ENCODE data around the gene CACNA2D1. TPM values are rescaled to one million over a fixed set of nuclear protein-coding genes. Genes with fewer than 3 reads are reported as not detected.

Gene CACNA2D1
- total RNA-seq, 1 experiment from 2014 or later = 36.2 TPM

DNA sequence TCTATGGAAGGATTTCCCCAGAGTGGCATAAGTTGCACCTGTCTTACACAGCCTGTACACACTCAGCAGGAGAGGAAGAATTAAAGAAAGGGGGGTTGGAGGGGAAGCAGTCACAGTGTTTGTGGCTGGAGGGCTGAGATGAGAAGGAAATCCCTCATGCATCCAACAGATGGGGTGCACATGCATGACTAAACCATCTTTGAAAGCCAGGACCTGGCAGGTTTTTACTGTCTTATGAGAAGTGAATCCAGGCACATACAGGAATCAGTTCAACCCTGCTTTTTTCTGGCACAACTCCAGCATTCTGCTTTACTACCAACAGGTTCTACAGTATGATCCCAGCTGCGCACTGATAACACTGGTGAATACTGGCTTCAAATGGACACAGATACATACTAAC lies 107.7 kb downstream of the CACNA2D1 start:
- Histone ChIP-seq H3K27me3 (ENCODE audit: insufficient read depth, low read length) (no peaks in the 10 kb centered on the region), H3K9ac (ENCODE audit: extremely low read depth, insufficient read length, low read length) (no peak overlapping the region), H2BK5ac (ENCODE audit: insufficient read length, low read length) (no peak overlapping the region), H3K9me3 (ENCODE audit: control insufficient read depth, low read depth, low read length) (no peaks in the 10 kb centered on the region), H3K4me1 (ENCODE audit: insufficient read depth, low read length) (no peaks in the 10 kb centered on the region; the same call in 1 of the 2 replicates), H4K5ac (ENCODE audit: insufficient read length, low read depth, low read length) (no peak overlapping the region), H3K18ac (ENCODE audit: insufficient read length, low read depth, low read length) (no peak overlapping the region), H3K56ac (ENCODE audit: insufficient read length, low read depth, low read length) (no peak overlapping the region), H4K91ac (ENCODE audit: insufficient read length, low read depth, low read length) (no peak overlapping the region), H3K79me1 (ENCODE audit: insufficient read depth, low read depth, low read length, poor library complexity, severe bottlenecking) (no peaks in the 10 kb centered on the region), H2BK12ac (ENCODE audit: insufficient read length, low read depth, low read length) (no peak overlapping the region), H3K4ac (ENCODE audit: low read depth, low read length) (no peak overlapping the region), H2BK120ac (ENCODE audit: low read depth, low read length, poor library complexity, severe bottlenecking) (no peak overlapping the region), H4K20me1 (ENCODE audit: control insufficient read depth, insufficient read depth, insufficient read length) (no peaks in the 10 kb centered on the region), H2BK15ac (ENCODE audit: low read depth, low read length) (no peak overlapping the region), H3K27ac (ENCODE audit: insufficient read length, low read depth, low read length) (no peak overlapping the region), H3K23me2 (ENCODE audit: insufficient read length, low read depth, low read length, poor library complexity, severe bottlenecking) (no peaks in the 10 kb centered on the region), H2AK5ac (ENCODE audit: insufficient read length, low read length) (no peak overlapping the region), H3K14ac (ENCODE audit: insufficient read depth, low read length) (no peak overlapping the region), H2AFZ (ENCODE audit: low read length) (no peak overlapping the region), H3T11ph (ENCODE audit: low read length) (no peak overlapping the region), H2BK20ac (ENCODE audit: low read depth, low read length, poor library complexity, severe bottlenecking) (no peak overlapping the region), H4K8ac (replicated peaks; ENCODE audit: insufficient read length, low read depth, low read length) (no peak overlapping the region), H3K4me2 (ENCODE audit: insufficient read depth, insufficient read length, low read length) (no peak overlapping the region), H3K23ac (ENCODE audit: insufficient read length, low read depth, low read length) (no peak overlapping the region), H3K79me2 (ENCODE audit: insufficient read depth, low read length) (no peaks in the 10 kb centered on the region)
- TF ChIP-seq, protein P1, sequence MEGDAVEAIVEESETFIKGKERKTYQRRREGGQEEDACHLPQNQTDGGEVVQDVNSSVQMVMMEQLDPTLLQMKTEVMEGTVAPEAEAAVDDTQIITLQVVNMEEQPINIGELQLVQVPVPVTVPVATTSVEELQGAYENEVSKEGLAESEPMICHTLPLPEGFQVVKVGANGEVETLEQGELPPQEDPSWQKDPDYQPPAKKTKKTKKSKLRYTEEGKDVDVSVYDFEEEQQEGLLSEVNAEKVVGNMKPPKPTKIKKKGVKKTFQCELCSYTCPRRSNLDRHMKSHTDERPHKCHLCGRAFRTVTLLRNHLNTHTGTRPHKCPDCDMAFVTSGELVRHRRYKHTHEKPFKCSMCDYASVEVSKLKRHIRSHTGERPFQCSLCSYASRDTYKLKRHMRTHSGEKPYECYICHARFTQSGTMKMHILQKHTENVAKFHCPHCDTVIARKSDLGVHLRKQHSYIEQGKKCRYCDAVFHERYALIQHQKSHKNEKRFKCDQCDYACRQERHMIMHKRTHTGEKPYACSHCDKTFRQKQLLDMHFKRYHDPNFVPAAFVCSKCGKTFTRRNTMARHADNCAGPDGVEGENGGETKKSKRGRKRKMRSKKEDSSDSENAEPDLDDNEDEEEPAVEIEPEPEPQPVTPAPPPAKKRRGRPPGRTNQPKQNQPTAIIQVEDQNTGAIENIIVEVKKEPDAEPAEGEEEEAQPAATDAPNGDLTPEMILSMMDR (conservative IDR thresholded peaks at IDR 0.05) = no peak; the same call in 2 of the 3 replicates
- Mint-ChIP-seq H3K36me3 (ENCODE audit: insufficient read depth in 1 of 3, low read depth in 3 of 3) (no peaks in the 10 kb centered on the region; a peak in 1 of 7 replicates), H3K27ac (0 out of 7 replicates have a peak overlapping the region, but pooled peaks of 1 of the 3 experiments have one; percentile 72), H3K9me3 (no peaks in the 10 kb centered on the region), H3K27me3 (ENCODE audit: low read depth) (no peaks in the 10 kb centered on the region), H3K4me1 (peaks cover 20 to 26% of the 10 kb centered on the region in 2 experiments), H3K4me3 (no peak overlapping the region)
- WGBS (ENCODE audit: extremely low coverage, insufficient read length, low lambda C conversion rate) = no CpG with 5 or more reads among the region's 1 CpG
- DNase-seq = no peak
